Esophagus muscularis mucosa (tissue), 4 donors: ENCODE data around the gene RAB33B. TPM values are rescaled to one million over a fixed set of nuclear protein-coding genes. Genes with fewer than 3 reads are reported as not detected.
A peak's percentile ranks its signal among the peaks of the same experiment; 100 is the strongest.
"Not testable (repeated sequence)": the region's sequence is repeated elsewhere in the genome, so short reads cannot be mapped to it uniquely, and the experiment has no call there.

ENCODE experiments used
- DNase-seq: peaks from one replicate; pipeline ENCODE4 v3.0.0-alpha.2; 2017; ENCODE audit errors: extremely low spot score
- H3K27ac ChIP-seq, 4 donors: fragments of 200-600 bp; sonication (generic); replicated peaks in 1 of 4; 1 replicate in 3 of 4; 2 replicates in 1 of 4; pipeline ENCODE4 v1.5.1; 2016 to 2019; ENCODE audit warnings: mild to moderate bottlenecking in 1 of 4
- H3K27me3 ChIP-seq, 4 donors: fragments of 200-600 bp; sonication (generic); one replicate each; pipeline versions ENCODE4 v1.5.1 to v1.6.0; 2016 to 2019
- H3K36me3 ChIP-seq, 4 donors: fragments of 200-600 bp; sonication (generic); one replicate each; pipeline ENCODE4 v1.5.1; 2016 to 2019
- H3K4me1 ChIP-seq, 4 donors: fragments of 200-600 bp; sonication (generic); one replicate each; pipeline ENCODE4 v1.5.1; 2016 to 2019
- H3K4me3 ChIP-seq, 4 donors: fragments of 200-600 bp; sonication (generic); 1 replicate in 2 of 4; 2 replicates in 2 of 4; pipeline ENCODE4 v1.5.1; 2016 to 2019; ENCODE audit warnings: mild to moderate bottlenecking in 4 of 4, moderate library complexity in 1 of 4
- H3K9me3 ChIP-seq, 4 donors: fragments of 200-600 bp; sonication (generic); 1 replicate in 3 of 4; 2 replicates in 1 of 4; pipeline ENCODE4 v1.5.1; 2016 to 2019
- EP300 ChIP-seq: sonication (generic); formaldehyde crosslinking; IDR thresholded peaks from one replicate; pipeline ENCODE4 v1.6.1; 2017; ENCODE audit warnings: antibody characterized with exemption
- POLR2A ChIP-seq: fragments of 450-650 bp; IDR thresholded peaks from one replicate; pipeline ENCODE4 v1.6.1; 2017; ENCODE audit warnings: antibody characterized with exemption, moderate library complexity, mild to moderate bottlenecking, low read depth
- POLR2AphosphoS5 ChIP-seq, 2 donors: sonication (generic); formaldehyde crosslinking; IDR thresholded peaks; one replicate each; pipeline ENCODE4 v1.6.1; 2017; ENCODE audit warnings: antibody characterized with exemption in 2 of 2
- WGBS: methylation state at CpG from one replicate; pipeline ENCODE4 v1.1.5; 2018; 5-methylcytosine and 5-hydroxymethylcytosine counted together
- intact Hi-C: fragments of 100-400 bp; cut with DNase I; formaldehyde crosslinking; loops from one replicate; pipeline ENCODE4 v1.15.1; 2023
- total RNA-seq, 4 donors: library from RNA; depleted of rRNA; stranded (reverse); fragments of >200 nt; gene quantifications; one replicate each; pipeline versions ENCODE4 v1.1.0 to v1.2.1, GENCODE V29; 2016
- TF ChIP-seq, protein P1 (sequence below), 3 experiments: fragments of 200-600 bp in 2 of 3; fragments of 450-650 bp in 1 of 3; sonication (generic) in 2 of 3; IDR thresholded peaks; one replicate each; pipeline ENCODE4 v1.5.1; 2017 to 2019; ENCODE audit warnings: antibody characterized with exemption in 3 of 3, mild to moderate bottlenecking in 2 of 3, moderate library complexity in 1 of 3

The RAB33B gene
- 10 to 100 TPM; 10.8 to 16.1 (median 14.8) TPM for total RNA-seq

DNA sequence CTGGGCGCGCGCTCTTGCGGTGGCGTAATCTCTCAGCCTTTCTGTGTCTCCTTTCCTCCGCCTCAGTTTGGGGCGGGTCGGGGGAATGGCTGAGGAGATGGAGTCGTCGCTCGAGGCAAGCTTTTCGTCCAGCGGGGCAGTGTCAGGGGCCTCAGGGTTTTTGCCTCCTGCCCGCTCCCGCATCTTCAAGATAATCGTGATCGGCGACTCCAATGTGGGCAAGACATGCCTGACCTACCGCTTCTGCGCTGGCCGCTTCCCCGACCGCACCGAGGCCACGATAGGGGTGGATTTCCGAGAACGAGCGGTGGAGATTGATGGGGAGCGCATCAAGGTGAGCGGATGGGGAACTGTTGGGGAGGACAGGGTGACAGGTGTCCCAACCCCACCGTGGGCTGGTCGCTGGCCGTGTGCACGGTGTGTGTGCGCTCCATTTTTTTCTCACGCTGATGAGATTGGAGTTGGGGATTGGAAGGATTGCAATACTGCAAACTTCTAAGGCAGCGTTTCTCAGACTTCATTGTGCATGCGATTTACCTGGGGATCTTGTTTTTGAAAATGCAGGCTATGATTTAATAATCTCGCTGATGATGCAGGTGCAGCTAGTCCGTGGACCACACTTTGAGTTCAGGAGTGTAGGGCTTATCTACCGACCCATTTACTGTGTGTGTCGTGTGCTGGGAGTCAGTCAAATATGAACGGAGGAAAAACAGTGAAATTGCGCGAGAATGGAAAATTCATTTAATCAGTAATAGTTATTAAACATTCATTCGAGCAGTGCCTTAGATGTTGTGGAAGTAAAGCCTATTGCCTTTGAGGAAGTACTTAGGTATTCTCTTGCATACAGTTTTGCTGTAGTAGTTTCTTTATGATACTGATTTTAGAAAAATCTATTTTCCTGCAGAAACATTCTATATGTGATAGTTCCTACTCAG lies at the start of gene RAB33B:
TSS of gene RAB33B (plus strand) at position 11 of the 935 bp plus-strand sequence. CDS start at position 86, 75 bp downstream.
- Histone ChIP-seq H3K4me3 (peak within 1 kb of the TSS; percentile 76 to 93 (median 81)), H3K36me3 (no peaks in the 10 kb centered on the region), H3K4me1 (peaks cover 36 to 59% (median 57%) of the 10 kb centered on the region in 4 donors), H3K27me3 (no peaks in the 10 kb centered on the region), H3K9me3 (no peaks in the 10 kb centered on the region), H3K27ac (peak within 1 kb of the TSS; percentile 92 to 99 (median 96))
- intact Hi-C loops: loop anchor here (5.0 to 10.0 kb wide), 3 partner anchors 93 to 370 kb away; partner anchors contain the start of gene ELF2
- WGBS: 1% methylated on average over 18 of the region's 46 CpGs
- peak; percentile 94 for TF ChIP-seq POLR2A
- TF ChIP-seq, protein P1, sequence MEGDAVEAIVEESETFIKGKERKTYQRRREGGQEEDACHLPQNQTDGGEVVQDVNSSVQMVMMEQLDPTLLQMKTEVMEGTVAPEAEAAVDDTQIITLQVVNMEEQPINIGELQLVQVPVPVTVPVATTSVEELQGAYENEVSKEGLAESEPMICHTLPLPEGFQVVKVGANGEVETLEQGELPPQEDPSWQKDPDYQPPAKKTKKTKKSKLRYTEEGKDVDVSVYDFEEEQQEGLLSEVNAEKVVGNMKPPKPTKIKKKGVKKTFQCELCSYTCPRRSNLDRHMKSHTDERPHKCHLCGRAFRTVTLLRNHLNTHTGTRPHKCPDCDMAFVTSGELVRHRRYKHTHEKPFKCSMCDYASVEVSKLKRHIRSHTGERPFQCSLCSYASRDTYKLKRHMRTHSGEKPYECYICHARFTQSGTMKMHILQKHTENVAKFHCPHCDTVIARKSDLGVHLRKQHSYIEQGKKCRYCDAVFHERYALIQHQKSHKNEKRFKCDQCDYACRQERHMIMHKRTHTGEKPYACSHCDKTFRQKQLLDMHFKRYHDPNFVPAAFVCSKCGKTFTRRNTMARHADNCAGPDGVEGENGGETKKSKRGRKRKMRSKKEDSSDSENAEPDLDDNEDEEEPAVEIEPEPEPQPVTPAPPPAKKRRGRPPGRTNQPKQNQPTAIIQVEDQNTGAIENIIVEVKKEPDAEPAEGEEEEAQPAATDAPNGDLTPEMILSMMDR (IDR thresholded peaks at IDR 0.05): no peak
- TF ChIP-seq POLR2AphosphoS5 (IDR thresholded peaks at IDR 0.05): peak; percentile 94 to 98
- TF ChIP-seq EP300: no peak
- DNase-seq: no peak

DNA sequence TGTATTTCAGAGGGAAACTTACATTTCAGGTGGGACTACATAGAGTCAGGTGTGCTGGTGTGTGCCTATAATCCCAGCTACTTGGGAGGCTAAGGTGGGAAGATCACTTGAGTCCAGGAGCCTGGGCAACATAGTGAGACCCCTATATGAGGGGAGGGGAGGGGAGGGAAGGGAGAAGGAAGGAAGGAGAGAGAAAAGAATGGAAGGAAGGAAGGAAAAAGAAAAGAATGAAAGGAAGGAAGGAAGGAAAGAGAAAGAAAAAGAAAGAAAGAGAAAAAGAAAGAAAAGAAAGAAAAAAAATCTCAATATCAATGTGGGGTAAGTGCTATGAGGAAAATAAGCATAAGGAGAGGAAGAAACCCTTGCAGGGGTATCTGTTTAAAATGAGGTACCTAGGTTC lies 43.6 kb upstream of the RAB33B start:
- intact Hi-C loops: no loop called here
- H3K36me3 ChIP-seq: peaks cover 0 to 10% (median 2%) of the 10 kb centered on the region in 4 donors
- no peak overlapping the region for H3K4me3 ChIP-seq
- no peak for TF ChIP-seq POLR2A
- TF ChIP-seq POLR2AphosphoS5 (IDR thresholded peaks at IDR 0.05): no peak
- TF ChIP-seq, protein P1 (IDR thresholded peaks at IDR 0.05): no peak
- no peak for TF ChIP-seq EP300
- H3K27me3 ChIP-seq: no peaks in the 10 kb centered on the region
- no peak overlapping the region for H3K27ac ChIP-seq
- H3K9me3 ChIP-seq: no peaks in the 10 kb centered on the region
- no peak for DNase-seq
- H3K4me1 ChIP-seq: no peaks in the 10 kb centered on the region

DNA sequence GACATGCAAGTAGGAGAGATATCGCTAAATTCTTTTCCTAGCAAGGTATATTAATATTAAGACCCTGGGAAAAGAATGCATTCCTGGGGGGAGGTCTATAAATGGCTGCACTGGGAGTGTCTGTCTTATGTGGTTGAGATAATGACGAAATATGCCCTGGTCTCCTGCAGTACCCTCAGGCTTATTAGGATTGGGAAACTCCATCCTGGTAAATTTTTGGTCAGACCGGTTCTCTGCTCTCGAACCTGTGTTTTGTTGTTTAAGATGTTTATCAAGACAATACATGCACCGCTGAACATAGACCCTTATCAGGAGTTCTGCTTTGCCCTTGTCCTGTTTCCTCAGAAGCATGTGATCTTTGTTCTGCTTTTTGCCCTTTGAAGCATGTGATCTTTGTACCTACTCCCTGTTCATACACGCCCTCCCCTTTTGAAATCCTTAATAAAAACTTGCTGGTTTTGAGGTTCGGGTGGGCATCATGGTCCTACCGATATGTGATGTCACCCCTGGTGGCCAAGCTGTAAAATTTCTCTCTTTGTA lies 39.2 kb upstream of the RAB33B start:
- not testable (repeated sequence) for H3K4me3 ChIP-seq, H3K27ac ChIP-seq, H3K27me3 ChIP-seq, H3K9me3 ChIP-seq, DNase-seq, H3K4me1 ChIP-seq, H3K36me3 ChIP-seq
- WGBS: 93% methylated on average over 8 of the region's 8 CpGs
- intact Hi-C loops: loop anchor here (5.0 kb wide), 1 partner anchor 218 kb away; no protein-coding TSS in a partner anchor

DNA sequence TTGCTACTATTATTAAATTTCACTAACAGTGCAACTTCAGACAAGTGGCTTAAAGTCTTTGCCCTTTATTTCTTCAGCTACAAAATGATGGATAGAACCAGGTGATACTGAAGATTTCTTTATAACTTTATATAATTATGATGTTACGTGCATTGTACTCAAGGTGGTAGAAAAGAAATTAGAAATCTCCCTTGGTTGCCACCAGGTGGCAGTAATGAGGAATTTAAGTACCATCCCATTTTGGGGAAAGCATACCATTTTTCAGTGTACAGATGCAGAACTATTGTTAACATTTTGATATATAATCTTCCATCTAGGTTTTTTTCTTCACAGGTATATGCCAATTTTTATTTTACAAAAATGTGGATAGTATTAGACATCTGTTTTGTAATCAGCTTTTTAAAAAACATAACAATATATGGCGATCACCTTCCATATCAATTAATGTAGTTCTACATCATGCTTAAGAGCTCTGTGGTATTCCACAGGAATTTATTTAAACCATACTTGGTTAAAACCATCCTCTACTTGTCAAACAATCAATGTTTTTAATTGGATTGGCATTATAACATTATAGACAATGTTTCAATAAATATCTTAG lies 37.7 kb upstream of the RAB33B start:
- H3K36me3 ChIP-seq: peaks cover 0 to 3% (median 0%) of the 10 kb centered on the region in 4 donors
- no peak overlapping the region for H3K27ac ChIP-seq
- 64% methylated on average over 2 of the region's 2 CpGs for WGBS
- TF ChIP-seq, protein P1 (IDR thresholded peaks at IDR 0.05): peak; percentile 53 to 71 (median 61)
- TF ChIP-seq POLR2AphosphoS5 (IDR thresholded peaks at IDR 0.05): no peak
- peaks cover 0 to 7% (median 0%) of the 10 kb centered on the region in 4 donors for H3K9me3 ChIP-seq
- DNase-seq: no peak
- intact Hi-C loops: loop anchor here (5.0 kb wide), 1 partner anchor 216 kb away; no protein-coding TSS in a partner anchor
- no peak overlapping the region for H3K4me3 ChIP-seq
- no peaks in the 10 kb centered on the region for H3K27me3 ChIP-seq
- peaks cover 0 to 3% (median 0%) of the 10 kb centered on the region in 4 donors for H3K4me1 ChIP-seq

DNA sequence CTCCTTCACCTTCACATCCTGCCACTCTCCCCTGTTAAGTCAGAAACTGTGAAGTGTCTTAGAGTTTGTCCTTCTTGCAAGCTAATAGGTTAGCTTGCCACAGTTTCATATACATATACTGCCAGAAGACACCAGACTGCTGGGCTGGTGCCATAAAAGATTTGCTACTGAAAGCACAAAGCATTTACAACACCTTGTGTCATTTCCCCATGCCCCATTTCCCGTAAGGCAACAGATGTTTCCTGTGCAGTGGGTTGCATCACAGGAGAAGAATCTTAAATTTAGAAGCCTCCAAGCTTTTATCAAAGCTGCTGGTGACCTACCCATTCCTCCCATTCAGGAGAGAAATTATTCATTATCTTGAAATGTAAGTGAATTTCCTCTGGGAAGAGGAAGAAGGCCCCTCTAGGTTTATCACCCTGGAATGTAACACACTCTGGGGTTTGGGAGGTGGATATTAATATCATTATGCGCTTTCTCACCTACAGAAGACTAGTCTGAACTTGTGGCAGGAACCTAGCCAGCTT lies 34.5 kb upstream of the RAB33B start:
- peaks cover 0 to 7% (median 0%) of the 10 kb centered on the region in 4 donors for H3K9me3 ChIP-seq
- no peaks in the 10 kb centered on the region for H3K36me3 ChIP-seq
- 71% methylated on average over 2 of the region's 2 CpGs for WGBS
- intact Hi-C loops: loop anchor here (5.0 kb wide), 1 partner anchor 213 kb away; no protein-coding TSS in a partner anchor
- peak; percentile 67 to 77 for TF ChIP-seq POLR2AphosphoS5 (IDR thresholded peaks at IDR 0.05)
- no peak for TF ChIP-seq POLR2A
- TF ChIP-seq, protein P1 (IDR thresholded peaks at IDR 0.05): no peak
- no peaks in the 10 kb centered on the region for H3K27me3 ChIP-seq
- no peak overlapping the region for H3K4me3 ChIP-seq
- DNase-seq: peak; percentile 91
- H3K4me1 ChIP-seq: peaks cover 0 to 3% (median 0%) of the 10 kb centered on the region in 4 donors
- peak overlapping the region in 2 of 4 donors; percentile 22 to 32 for H3K27ac ChIP-seq
